GM10248 (cell line): Measurements from ENCODE around the gene AASS.

Experiments
- CTCF ChIA-PET: fragments of 300-600 bp; sonication (Branson Sonifier 250); formaldehyde crosslinking; extraction: SDS; loops from one replicate; lab custom pipeline; 2021; ENCODE audit warnings: antibody characterized with exemption; lab: Yijun Ruan, JAX
- POLR2A ChIA-PET: fragments of 350-650 bp; sonication (Branson Sonifier 250); formaldehyde crosslinking; extraction: SDS; loops from one replicate; lab custom pipeline; 2020; ENCODE audit warnings: antibody characterized with exemption; lab: Yijun Ruan, JAX
- DNase-seq: peaks from one replicate; pipeline ENCODE4 v3.0.0; 2012; ENCODE audit errors: extremely low spot score
- TF ChIP-seq, protein P1 (sequence below): IDR thresholded peaks from 2 replicates; pipeline ENCODE4 v1.5.1; 2012; ENCODE audit warnings: mild to moderate bottlenecking, low read depth; ENCODE audit errors: extremely low read depth, missing control alignments, control extremely low read depth

AASS gene

GRCh38 chr7:122070834-122071233, 73.2 kb downstream of the AASS start:
- ChIA-PET POLR2A (no interaction called here), CTCF (interaction anchor here (1.7 kb wide), 1 partner anchor 22 kb away, joined by 4 read pairs; no protein-coding TSS in a partner anchor)
- TF ChIP-seq, protein P1, sequence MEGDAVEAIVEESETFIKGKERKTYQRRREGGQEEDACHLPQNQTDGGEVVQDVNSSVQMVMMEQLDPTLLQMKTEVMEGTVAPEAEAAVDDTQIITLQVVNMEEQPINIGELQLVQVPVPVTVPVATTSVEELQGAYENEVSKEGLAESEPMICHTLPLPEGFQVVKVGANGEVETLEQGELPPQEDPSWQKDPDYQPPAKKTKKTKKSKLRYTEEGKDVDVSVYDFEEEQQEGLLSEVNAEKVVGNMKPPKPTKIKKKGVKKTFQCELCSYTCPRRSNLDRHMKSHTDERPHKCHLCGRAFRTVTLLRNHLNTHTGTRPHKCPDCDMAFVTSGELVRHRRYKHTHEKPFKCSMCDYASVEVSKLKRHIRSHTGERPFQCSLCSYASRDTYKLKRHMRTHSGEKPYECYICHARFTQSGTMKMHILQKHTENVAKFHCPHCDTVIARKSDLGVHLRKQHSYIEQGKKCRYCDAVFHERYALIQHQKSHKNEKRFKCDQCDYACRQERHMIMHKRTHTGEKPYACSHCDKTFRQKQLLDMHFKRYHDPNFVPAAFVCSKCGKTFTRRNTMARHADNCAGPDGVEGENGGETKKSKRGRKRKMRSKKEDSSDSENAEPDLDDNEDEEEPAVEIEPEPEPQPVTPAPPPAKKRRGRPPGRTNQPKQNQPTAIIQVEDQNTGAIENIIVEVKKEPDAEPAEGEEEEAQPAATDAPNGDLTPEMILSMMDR: no peak
- DNase-seq: no peak

DNA sequence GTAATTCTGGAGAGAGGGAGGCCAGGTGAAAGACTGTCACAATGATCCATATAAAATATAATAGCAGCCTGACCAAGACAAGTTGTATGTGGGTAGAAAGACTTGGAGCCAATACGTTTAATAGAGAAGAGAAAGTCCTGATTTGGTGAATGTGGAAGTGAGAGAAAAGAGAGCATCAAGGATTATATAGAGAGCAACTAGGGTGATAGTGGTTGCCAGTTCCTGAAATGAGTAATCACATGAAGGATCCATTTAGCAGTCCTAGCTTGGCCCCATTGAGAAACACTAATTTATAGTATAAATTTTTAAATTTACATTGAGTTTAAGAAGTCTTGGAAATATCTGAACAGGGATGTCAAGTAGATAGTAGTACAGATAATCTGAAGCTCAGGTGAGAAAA, 74.0 kb downstream of the AASS start:
- POLR2A ChIA-PET: no interaction called here
- no peak for DNase-seq
- CTCF ChIA-PET: interaction anchor here (1.7 kb wide), 1 partner anchor 23 kb away, joined by 4 read pairs; no protein-coding TSS in a partner anchor

DNA sequence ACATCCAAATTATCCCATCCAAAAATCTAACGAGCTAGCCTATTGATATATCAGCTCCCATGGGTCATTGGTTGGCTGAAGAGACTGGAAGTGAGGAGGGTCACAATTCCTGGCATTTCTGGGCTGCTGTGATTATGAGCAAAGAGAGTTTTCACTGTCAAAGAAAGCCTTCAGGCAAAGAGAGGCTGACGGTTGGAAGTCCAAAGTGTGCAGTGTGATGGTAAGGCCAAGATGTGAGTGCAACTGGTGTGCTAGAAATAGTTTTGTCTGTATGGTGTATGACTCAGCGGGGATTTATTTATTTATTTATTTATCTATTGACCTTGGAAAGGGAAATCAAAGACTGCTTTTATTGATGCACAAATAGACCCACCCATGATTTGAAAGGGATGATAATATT, 75.0 kb downstream of the AASS start:
- no peak for DNase-seq
- POLR2A ChIA-PET: no interaction called here
- CTCF ChIA-PET: no interaction called here
- TF ChIP-seq, protein P1: no peak

More for the DNA sequence above, 74.0 kb downstream of the AASS start:
- TF ChIP-seq, protein P1: no peak

DNA sequence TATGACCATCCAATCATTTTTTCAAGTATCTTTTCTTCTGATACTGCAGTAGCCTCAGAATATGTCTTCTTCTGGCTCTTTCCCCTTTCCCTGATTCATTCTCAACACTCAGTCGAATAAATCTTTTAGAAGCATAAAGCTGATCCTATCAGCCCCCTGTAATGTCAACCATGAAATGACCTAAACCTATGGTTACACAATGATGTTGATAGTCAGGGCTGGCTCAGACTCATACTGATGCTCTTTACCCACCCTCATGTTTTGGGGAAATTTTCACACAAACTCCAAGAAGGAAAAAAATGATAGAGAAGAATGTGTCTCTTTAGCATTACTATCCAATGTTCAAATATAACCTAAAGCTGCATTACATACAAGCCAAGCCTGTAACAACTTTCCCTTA, 76.0 kb downstream of the AASS start:
- CTCF ChIA-PET: interaction anchor here (1.3 to 1.4 kb wide), 2 partner anchors 13 to 25 kb away, joined by 4 read pairs; no protein-coding TSS in a partner anchor
- no peak for DNase-seq
- POLR2A ChIA-PET: no interaction called here
- TF ChIP-seq, protein P1: no peak

DNA sequence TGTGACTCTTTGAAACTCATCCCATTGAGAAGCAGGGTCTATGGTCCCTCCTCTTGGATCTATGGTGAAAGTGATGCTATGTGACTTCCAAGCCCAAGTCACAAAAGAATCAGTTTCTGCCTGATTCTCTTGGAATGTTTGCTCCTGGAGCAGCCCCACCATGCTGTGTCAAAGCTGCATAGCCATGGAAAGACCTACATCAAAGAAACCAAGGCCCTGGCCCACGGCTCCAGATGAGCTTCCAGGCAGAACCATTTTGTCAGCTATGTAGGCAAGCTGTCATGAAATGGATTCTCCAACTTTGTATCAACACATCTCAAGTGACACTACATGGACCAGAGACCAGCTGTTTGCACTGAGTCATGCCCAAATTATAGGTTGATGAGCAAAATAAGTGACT, 77.0 kb downstream of the AASS start:
- CTCF ChIA-PET: interaction anchor here (1.4 kb wide), 1 partner anchor 14 kb away, joined by 4 read pairs; no protein-coding TSS in a partner anchor
- POLR2A ChIA-PET: no interaction called here
- TF ChIP-seq, protein P1: no peak
- DNase-seq: no peak

- no peak for DNase-seq
- ChIA-PET POLR2A (no interaction called here), CTCF (interaction anchor here (1.7 kb wide), 1 partner anchor 26 kb away, joined by 3 read pairs; no protein-coding TSS in a partner anchor)
- TF ChIP-seq, protein P1: no peak
Observed at GRCh38 chr7:122064971-122065370, 79.1 kb downstream of the AASS start.
